ENCODE measurements around the gene SCMH1.

The SCMH1 gene

DNA sequence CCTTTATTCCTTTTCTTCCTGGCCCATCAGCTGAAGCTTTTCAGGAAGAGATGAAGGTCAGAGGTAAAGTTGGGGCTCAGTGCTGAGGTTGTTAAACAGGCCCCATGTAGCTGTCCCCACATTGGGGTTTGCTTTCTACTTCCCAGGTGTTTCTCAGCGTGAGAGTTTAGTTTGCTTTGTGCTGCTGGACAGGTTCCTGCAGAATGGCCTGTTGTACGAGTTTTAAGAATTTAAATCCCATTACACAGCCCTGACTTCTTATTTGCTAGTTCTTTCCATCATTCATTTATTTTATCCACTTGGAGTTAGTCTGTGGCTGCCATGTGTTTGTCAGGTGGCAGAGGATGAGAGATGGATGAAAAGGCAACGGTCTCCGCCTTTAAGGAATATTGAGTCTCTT, 243.4 kb downstream of the SCMH1 start:
- peaks cover 10% of the 10 kb centered on the region; the same call in 1 of the 2 replicates for H4K20me1 ChIP-seq (ENCODE audit: control insufficient read depth, insufficient read depth, low read depth, low read length)
- peaks cover 95% of the 10 kb centered on the region for H3K36me3 ChIP-seq (ENCODE audit: control insufficient read depth, low read length)
- no peak overlapping the region for H3K27ac ChIP-seq (ENCODE audit: low read depth, low read length)
- H3K4me2 ChIP-seq (ENCODE audit: low read length): no peak overlapping the region
- no peak overlapping the region for H3K4me3 ChIP-seq (ENCODE audit: low read length)
- H3K4me1 ChIP-seq (ENCODE audit: control insufficient read depth, low read length): peaks cover 21% of the 10 kb centered on the region
- H3K27me3 ChIP-seq (ENCODE audit: control insufficient read depth, low read length): no peaks in the 10 kb centered on the region
- peaks cover 49% of the 10 kb centered on the region for H3K79me2 ChIP-seq (ENCODE audit: control insufficient read depth, low read length)
- no peaks in the 10 kb centered on the region for H3K9me2 ChIP-seq (replicated peaks; ENCODE audit: control insufficient read depth, low read length)
- H3F3A ChIP-seq (ENCODE audit: control insufficient read depth, insufficient read depth): peaks cover 12% of the 10 kb centered on the region
- no peak for TF ChIP-seq EZH2phosphoT487 (IDR thresholded peaks at IDR 0.05; ENCODE audit: borderline replicate concordance, low read length)
- TF ChIP-seq, protein P1, sequence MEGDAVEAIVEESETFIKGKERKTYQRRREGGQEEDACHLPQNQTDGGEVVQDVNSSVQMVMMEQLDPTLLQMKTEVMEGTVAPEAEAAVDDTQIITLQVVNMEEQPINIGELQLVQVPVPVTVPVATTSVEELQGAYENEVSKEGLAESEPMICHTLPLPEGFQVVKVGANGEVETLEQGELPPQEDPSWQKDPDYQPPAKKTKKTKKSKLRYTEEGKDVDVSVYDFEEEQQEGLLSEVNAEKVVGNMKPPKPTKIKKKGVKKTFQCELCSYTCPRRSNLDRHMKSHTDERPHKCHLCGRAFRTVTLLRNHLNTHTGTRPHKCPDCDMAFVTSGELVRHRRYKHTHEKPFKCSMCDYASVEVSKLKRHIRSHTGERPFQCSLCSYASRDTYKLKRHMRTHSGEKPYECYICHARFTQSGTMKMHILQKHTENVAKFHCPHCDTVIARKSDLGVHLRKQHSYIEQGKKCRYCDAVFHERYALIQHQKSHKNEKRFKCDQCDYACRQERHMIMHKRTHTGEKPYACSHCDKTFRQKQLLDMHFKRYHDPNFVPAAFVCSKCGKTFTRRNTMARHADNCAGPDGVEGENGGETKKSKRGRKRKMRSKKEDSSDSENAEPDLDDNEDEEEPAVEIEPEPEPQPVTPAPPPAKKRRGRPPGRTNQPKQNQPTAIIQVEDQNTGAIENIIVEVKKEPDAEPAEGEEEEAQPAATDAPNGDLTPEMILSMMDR (IDR thresholded peaks at IDR 0.05; ENCODE audit: low read depth, low read length, poor library complexity, severe bottlenecking): no peak
- no peaks in the 10 kb centered on the region for H3K9me3 ChIP-seq (ENCODE audit: control insufficient read depth, insufficient read depth, low read length)

DNA sequence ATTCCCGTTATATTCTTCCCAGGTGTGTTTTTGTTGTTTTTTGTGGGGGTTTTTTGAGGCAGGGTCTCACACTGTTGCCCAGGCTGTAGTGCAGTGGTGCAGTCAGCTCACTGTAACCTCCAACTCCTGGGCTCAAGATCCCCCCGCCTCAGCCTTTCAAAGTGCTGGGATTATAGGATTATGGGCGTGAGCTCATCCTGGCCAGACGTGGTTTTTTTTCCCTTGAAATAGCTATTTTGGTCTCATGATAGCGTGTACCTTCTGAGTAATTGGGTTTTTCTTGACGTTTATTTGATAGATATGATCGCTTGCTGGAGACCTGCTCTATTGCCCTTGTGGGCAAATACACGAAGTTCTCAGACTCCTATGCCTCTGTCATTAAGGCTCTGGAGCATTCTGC, 245.0 kb downstream of the SCMH1 start:
- Histone ChIP-seq H3K4me1 (ENCODE audit: control insufficient read depth, low read length) (peaks cover 6% of the 10 kb centered on the region), H3K27me3 (ENCODE audit: control insufficient read depth, low read length) (no peaks in the 10 kb centered on the region), H3K36me3 (ENCODE audit: control insufficient read depth, low read length) (peaks cover 93% of the 10 kb centered on the region), H3K9me3 (ENCODE audit: control insufficient read depth, insufficient read depth, low read length) (no peaks in the 10 kb centered on the region), H3K4me3 (ENCODE audit: low read length) (no peak overlapping the region), H3F3A (ENCODE audit: control insufficient read depth, insufficient read depth) (no peaks in the 10 kb centered on the region; the same call in 1 of the 2 replicates), H4K20me1 (ENCODE audit: control insufficient read depth, insufficient read depth, low read depth, low read length) (peaks cover 10% of the 10 kb centered on the region; the same call in 1 of the 2 replicates), H3K9me2 (replicated peaks; ENCODE audit: control insufficient read depth, low read length) (no peaks in the 10 kb centered on the region), H3K79me2 (ENCODE audit: control insufficient read depth, low read length) (peaks cover 53% of the 10 kb centered on the region), H3K27ac (ENCODE audit: low read depth, low read length) (no peak overlapping the region), H3K4me2 (ENCODE audit: low read length) (no peak overlapping the region)
- TF ChIP-seq EZH2phosphoT487 (IDR thresholded peaks at IDR 0.05; ENCODE audit: borderline replicate concordance, low read length): no peak
- TF ChIP-seq, protein P1 (IDR thresholded peaks at IDR 0.05; ENCODE audit: low read depth, low read length, poor library complexity, severe bottlenecking): no peak

DNA sequence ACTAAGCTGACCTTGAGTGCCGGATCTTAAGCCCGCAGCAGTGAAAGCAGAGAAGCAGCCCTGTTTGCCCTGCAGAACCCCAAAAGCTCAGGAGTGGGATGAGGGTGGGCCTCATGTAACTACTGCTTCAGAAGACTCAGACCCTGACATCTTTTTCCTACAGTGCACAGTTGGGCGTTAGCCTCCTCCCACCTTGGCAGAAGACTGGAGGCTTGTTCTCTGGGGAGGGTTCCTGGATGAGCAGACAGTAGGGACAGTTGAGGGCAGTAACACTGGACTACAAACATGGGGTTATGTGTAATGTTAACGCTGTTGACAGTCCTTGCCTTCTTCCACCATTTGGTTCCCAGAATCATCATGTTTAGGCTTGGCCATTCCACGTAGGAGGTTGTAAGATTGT, 253.0 kb downstream of the SCMH1 start:
- H3K36me3 ChIP-seq (ENCODE audit: control insufficient read depth, low read length): peaks cover 98% of the 10 kb centered on the region
- H3K4me3 ChIP-seq (ENCODE audit: low read length): no peak overlapping the region
- H4K20me1 ChIP-seq (ENCODE audit: control insufficient read depth, insufficient read depth, low read depth, low read length): peaks cover 25% of the 10 kb centered on the region; the same call in 1 of the 2 replicates
- H3K4me2 ChIP-seq (ENCODE audit: low read length): no peak overlapping the region
- TF ChIP-seq, protein P1 (IDR thresholded peaks at IDR 0.05; ENCODE audit: low read depth, low read length, poor library complexity, severe bottlenecking): no peak
- TF ChIP-seq EZH2phosphoT487 (IDR thresholded peaks at IDR 0.05; ENCODE audit: borderline replicate concordance, low read length): no peak
- peaks cover 83% of the 10 kb centered on the region for H3K79me2 ChIP-seq (ENCODE audit: control insufficient read depth, low read length)
- H3F3A ChIP-seq (ENCODE audit: control insufficient read depth, insufficient read depth): no peaks in the 10 kb centered on the region
- no peaks in the 10 kb centered on the region for H3K4me1 ChIP-seq (ENCODE audit: control insufficient read depth, low read length)
- H3K27ac ChIP-seq (ENCODE audit: low read depth, low read length): no peak overlapping the region
- H3K27me3 ChIP-seq (ENCODE audit: control insufficient read depth, low read length): no peaks in the 10 kb centered on the region
- no peaks in the 10 kb centered on the region for H3K9me2 ChIP-seq (replicated peaks; ENCODE audit: control insufficient read depth, low read length)
- no peaks in the 10 kb centered on the region for H3K9me3 ChIP-seq (ENCODE audit: control insufficient read depth, insufficient read depth, low read length)
